ENCODE measurements around the gene POU6F2. TPM values are rescaled to one million over a fixed set of nuclear protein-coding genes. Genes with fewer than 3 reads are reported as not detected.
"Not testable (repeated sequence)": the region's sequence is repeated elsewhere in the genome, so short reads cannot be mapped to it uniquely, and the experiment has no call there.

The POU6F2 gene
- polyA plus RNA-seq, 1 donor: 0.18 TPM

DNA sequence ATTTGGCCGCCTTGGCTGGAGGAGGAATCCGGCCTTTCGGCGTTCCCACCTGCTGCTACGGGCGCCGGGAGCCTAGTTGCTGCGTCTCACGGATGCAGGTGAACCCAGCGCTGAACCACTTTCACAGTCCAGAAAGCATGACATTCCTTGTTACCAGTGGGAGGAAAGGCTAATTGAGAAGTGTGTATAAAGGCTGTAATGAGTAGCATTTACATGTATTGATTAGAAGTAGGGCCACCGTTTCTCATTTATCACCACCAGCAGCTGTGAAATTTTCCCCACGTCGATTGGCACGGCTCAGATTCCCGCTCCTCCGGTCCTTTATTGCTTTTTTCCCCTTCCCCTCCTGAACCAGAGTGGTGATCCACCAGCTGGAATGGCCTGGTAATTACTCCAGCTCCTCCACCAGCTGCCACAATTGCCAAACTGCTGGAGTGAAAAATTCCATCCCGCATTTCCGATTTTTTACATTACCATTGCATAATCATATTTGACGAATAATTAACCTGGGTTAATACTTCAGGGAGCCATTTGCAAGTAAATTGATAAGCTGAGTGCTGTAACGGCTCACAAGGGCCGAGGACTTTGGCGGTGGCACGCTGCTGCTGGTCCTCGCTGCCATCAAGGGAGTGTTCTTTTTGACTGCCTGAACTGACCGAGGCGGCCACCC lies 153.3 kb downstream of the POU6F2 start:
- no peak for DNase-seq

- no peak for DNase-seq
These were observed 154.6 kb downstream of the POU6F2 start for GRCh38 chr7:39132306-39132705.

GRCh38 chr7:39133088-39133487 lies 155.4 kb downstream of the POU6F2 start:
- no peak for DNase-seq

DNA sequence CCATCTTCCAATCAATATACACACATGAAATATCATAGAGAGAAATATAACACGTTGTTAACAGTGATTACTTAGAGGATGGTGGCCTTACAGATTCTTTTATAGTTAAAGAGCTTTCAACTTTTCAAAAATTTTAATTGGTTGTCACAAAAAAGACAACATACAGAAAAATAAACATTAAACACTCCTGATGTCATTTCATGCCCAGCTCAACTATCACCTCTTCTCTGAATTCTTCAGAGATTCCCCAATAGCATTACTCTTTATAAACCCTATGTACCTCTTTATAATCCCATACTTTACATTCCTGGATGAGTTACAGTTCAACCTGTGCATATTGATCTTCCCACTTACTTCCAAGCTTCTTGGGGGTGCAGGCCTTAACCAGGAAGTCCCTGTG lies 159.8 kb downstream of the POU6F2 start:
- no peak for DNase-seq

GRCh38 chr7:39142750-39143149 lies 165.0 kb downstream of the POU6F2 start:
- DNase-seq: no peak

- no peak for DNase-seq
These were observed 166.7 kb downstream of the POU6F2 start for GRCh38 chr7:39144420-39144819.

GRCh38 chr7:39145283-39145682 lies 167.6 kb downstream of the POU6F2 start:
- DNase-seq: no peak

DNA sequence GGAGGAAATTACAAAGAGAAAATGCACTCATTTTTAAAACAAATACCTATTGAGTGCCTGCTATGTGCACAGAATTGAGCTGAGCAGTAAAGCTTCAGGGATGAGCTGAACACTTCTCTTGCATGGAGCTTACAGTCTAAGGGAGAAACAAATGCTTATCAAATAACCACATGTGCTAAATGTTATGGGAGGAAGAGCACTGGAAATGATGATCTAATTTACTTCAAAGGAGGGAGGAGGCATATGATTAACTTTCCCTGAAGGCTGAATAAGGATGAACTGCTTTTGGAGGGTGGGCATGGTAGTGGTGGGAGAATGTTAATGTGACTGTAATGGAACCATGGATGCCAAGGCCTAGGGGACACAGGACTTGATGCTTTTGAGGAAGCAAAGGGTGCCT lies 168.2 kb downstream of the POU6F2 start:
- DNase-seq: no peak

- DNase-seq: no peak
These were observed 175.0 kb downstream of the POU6F2 start for GRCh38 chr7:39152701-39153100.

- DNase-seq: no peak
These were observed 175.4 kb downstream of the POU6F2 start for GRCh38 chr7:39153113-39153512.

GRCh38 chr7:39153647-39154046 lies 175.9 kb downstream of the POU6F2 start:
- DNase-seq: no peak

DNA sequence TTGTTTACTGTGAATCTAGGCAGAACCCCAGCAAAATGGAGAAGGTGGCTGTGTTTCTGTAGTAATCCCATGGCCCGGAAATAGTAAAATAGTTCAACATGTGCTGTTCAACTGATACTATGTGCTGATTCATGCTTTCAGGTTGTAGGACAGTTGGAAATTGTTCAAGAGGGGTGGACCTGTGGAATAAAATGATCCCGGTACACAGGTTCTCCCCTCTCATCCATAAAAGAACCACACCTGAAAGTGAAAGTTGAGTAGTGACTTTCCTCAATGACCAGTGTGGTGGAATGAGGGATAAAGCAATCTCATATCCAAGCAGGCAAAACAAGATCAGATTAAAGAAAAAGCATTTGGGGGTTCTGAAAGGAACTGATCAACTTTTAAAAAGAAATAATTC lies 177.1 kb downstream of the POU6F2 start:
- DNase-seq: no peak

GRCh38 chr7:39158367-39158766 lies 180.7 kb downstream of the POU6F2 start:
- no peak for DNase-seq

DNA sequence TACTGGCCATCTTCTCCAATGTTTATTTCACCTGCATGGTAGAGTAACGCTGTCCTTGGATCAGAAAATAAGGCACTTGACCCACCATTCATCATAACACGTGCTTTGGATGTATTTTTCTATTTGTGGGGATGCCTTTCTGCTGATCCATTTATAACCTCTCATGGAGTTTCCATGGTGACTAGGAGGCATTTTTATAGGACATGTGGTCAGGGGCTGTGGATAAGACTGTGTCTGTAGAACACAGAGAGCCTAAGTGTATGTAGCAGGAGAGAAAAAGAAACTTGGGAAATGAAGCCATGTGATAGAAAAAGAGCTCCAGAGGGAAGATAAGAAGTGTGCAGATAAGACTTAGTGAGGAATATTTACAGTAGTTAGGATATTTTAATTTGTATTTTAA lies 184.2 kb downstream of the POU6F2 start:
- no peak for DNase-seq

GRCh38 chr7:39164887-39165286 lies 187.2 kb downstream of the POU6F2 start:
- no peak for DNase-seq

DNA sequence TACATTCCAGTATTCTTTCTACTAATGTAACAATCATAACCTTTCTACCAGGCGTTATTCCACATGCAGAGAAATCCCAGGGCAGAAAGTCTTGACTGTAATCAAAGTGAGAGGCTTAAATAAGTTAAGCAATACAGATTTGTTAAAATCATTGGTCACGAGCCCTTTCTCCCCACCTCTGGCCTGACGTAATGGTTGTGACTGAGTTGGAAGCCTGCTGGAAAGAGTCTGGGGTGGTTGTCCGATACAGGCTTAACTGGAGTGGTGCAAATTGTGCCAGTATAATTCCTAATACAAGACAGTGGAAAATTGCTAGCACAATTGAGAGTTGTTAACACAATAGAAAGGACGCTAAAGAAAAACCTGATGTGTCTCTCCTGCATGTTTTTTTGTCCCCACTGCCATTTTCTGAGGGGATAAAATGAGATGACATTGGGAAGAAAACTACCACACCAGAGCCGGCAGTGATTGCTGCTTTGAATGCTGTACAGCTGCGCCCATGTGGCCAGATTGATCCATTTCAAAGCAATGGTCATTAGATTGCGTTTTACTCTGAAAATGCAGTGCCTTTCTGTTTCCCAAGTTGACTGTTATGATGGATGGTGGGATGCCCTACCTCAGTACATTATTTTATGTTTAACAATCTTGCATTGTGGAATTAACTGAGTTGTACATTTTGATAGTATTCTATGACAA lies 190.8 kb downstream of the POU6F2 start:
- no peak for DNase-seq

DNA sequence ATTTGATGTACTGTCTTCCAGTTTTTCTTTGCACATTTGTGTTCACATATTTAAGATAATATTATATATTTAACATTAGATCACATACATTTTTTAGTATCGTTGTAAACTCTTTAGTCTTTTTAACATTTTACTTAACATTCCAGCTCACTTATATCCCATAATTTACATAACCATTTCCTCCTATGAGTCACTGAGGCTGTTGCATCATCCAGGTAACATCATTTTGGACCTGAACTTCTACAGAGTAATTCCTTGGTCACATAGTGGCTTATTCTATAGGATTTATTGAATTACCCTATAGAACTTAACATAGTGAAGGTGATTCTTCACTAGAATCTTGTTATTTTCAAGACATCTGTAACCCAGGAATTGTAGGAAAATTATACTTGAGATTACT lies 194.4 kb downstream of the POU6F2 start:
- no peak for DNase-seq

DNA sequence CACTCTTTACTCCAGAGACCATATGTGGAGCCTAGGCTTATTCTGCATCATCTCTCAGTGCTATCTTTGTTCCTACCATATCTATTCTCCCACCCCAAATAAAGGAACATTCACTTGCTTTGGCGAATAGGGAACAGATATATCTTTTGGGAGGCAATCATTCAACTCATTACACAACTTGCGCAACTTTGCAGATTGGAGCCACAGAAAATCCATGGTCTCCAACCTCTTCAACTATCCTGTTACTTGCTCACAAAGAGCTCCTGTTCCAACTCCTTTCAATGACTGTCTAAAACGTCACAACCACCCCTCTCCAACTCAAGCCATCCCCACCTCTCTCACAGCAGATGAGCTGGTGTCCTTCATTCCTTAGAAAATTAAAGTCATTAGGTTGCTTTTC lies 203.7 kb downstream of the POU6F2 start:
- DNase-seq: no peak

- no peak for DNase-seq
These were observed 206.1 kb downstream of the POU6F2 start for GRCh38 chr7:39183796-39184195.

DNA sequence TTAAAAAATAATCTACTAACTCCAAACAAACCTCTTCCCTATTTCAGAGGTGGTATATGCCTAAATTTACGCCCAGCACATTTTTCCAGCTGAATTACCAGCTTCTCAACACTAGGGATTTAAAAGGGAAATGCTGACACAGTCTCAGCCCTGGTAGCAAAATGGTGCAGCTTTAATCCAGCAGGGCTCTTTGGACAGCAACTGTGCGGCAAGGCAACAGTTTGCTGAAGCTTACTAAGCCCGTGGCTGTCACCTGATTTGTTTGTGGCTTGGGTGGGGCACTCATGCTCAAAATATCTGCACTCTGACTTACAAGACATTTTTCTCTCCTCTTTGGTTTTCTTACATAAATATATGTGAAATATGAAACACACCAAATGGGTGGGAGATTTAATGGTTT lies 206.7 kb downstream of the POU6F2 start:
- DNase-seq: no peak

- no peak for DNase-seq
These were observed 208.4 kb downstream of the POU6F2 start for GRCh38 chr7:39186131-39186530.

DNA sequence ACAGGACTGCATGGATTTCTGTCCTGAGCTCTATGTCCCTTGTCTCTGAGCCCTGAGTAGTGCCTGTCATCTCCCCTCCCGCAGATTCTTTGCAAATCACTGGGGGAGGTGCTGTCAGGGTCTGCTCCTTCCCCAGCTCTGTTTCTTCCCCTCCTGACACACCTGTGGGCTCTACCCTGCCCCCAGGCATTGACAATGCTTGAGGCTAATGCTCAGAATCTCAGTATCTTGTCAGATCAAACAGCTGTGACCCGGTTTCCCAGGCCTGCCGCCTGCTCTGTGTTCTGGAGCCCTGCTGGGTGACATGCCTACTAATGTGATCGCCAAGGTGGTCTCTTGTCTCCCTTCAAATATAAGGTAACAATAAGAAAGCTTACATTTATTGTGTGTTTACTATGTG lies 209.0 kb downstream of the POU6F2 start:
- no peak for DNase-seq

- DNase-seq: no peak
These were observed 209.4 kb downstream of the POU6F2 start for GRCh38 chr7:39187130-39187529.

- no peak for DNase-seq
These were observed 214.8 kb downstream of the POU6F2 start for GRCh38 chr7:39192476-39192875.

DNA sequence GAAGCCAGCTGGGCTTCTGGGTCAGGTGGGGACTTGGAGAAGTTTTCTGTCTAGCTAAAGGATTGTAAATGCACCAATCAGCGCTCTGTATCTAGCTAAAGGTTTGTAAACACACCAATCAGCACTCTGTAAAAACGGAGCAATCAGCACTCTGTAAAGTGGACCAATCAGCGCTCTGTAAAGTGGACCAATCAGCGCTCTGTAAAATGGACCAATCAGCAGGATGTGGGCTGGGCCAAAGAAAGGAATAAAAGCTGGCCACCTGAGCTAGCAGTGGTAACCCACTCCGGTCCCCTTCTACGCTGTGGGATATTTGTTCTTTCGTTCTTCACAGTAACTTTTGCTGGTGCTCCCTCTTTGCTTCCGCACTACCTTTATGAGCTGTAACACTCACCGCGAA lies 216.7 kb downstream of the POU6F2 start:
- not testable (repeated sequence) for DNase-seq

All from hindlimb muscle (tissue), 1 donor.